Measurements from ENCODE around the gene NR2E3. TPM values are rescaled to one million over a fixed set of nuclear protein-coding genes. Genes with fewer than 3 reads are reported as not detected.
"Not testable (repeated sequence)": the region's sequence is repeated elsewhere in the genome, so short reads cannot be mapped to it uniquely, and the experiment has no call there.

NR2E3 gene
- total RNA-seq, 1 donor from 2014 or later = not detected

GRCh38 chr15:71826196-71826595, 15.8 kb downstream of the NR2E3 start:
- Histone ChIP-seq H3K36me3 (peaks cover 90% of the 10 kb centered on the region), H3K9me3 (replicated peaks) (peaks cover 27% of the 10 kb centered on the region), H3K4me3 (no peak overlapping the region), H3K27ac (replicated peaks) (no peak overlapping the region), H3K4me1 (peaks cover 5% of the 10 kb centered on the region), H3K27me3 (ENCODE audit: low read depth) (no peaks in the 10 kb centered on the region)
- intact Hi-C loops (cut with micrococcal nuclease) = no loop called here
- TF ChIP-seq CTCF (IDR thresholded peaks at IDR 0.05; ENCODE audit: borderline replicate concordance) = no peak
- no peak for DNase-seq

- Histone ChIP-seq H3K36me3 (peaks cover 44% of the 10 kb centered on the region), H3K9me3 (replicated peaks) (no peaks in the 10 kb centered on the region), H3K27me3 (ENCODE audit: low read depth) (no peaks in the 10 kb centered on the region), H3K4me1 (peaks cover 11% of the 10 kb centered on the region), H3K4me3 (no peak overlapping the region), H3K27ac (replicated peaks) (no peak overlapping the region)
- DNase-seq = no peak
- no peak for TF ChIP-seq CTCF (IDR thresholded peaks at IDR 0.05; ENCODE audit: borderline replicate concordance)
- intact Hi-C loops (cut with micrococcal nuclease) = no loop called here
These were observed 20.6 kb downstream of the NR2E3 start for GRCh38 chr15:71830981-71831380.

GRCh38 chr15:71841563-71841962, 31.2 kb downstream of the NR2E3 start:
- peaks cover 54% of the 10 kb centered on the region for H3K36me3 ChIP-seq

GRCh38 chr15:71844916-71845315, 34.6 kb downstream of the NR2E3 start:
- Histone ChIP-seq H3K36me3 (peaks cover 87% of the 10 kb centered on the region), H3K27ac (replicated peaks) (no peak overlapping the region), H3K4me1 (peaks cover 10% of the 10 kb centered on the region), H3K9me3 (replicated peaks) (no peaks in the 10 kb centered on the region), H3K27me3 (ENCODE audit: low read depth) (no peaks in the 10 kb centered on the region), H3K4me3 (no peak overlapping the region)
- no peak for DNase-seq
- intact Hi-C loops (cut with micrococcal nuclease) = no loop called here
- no peak for TF ChIP-seq CTCF (IDR thresholded peaks at IDR 0.05; ENCODE audit: borderline replicate concordance)

More at GRCh38 chr15:71841563-71841962, 31.2 kb downstream of the NR2E3 start:
- no peak overlapping the region for H3K4me3 ChIP-seq
- DNase-seq = no peak
- H3K4me1 ChIP-seq = peaks cover 16% of the 10 kb centered on the region
- H3K27me3 ChIP-seq (ENCODE audit: low read depth) = no peaks in the 10 kb centered on the region
- no peaks in the 10 kb centered on the region for H3K9me3 ChIP-seq (replicated peaks)
- intact Hi-C loops (cut with micrococcal nuclease) = no loop called here
- no peak overlapping the region for H3K27ac ChIP-seq (replicated peaks)
- TF ChIP-seq CTCF (IDR thresholded peaks at IDR 0.05; ENCODE audit: borderline replicate concordance) = no peak

GRCh38 chr15:71853543-71853942, 43.2 kb downstream of the NR2E3 start:
- no peak overlapping the region for H3K27ac ChIP-seq (replicated peaks)
- TF ChIP-seq CTCF (IDR thresholded peaks at IDR 0.05; ENCODE audit: borderline replicate concordance) = no peak
- no peaks in the 10 kb centered on the region for H3K27me3 ChIP-seq (ENCODE audit: low read depth)
- H3K9me3 ChIP-seq (replicated peaks) = no peaks in the 10 kb centered on the region
- DNase-seq = no peak
- no peak overlapping the region for H3K4me3 ChIP-seq
- peaks cover 76% of the 10 kb centered on the region for H3K36me3 ChIP-seq
- no peaks in the 10 kb centered on the region for H3K4me1 ChIP-seq
- intact Hi-C loops (cut with micrococcal nuclease) = no loop called here

GRCh38 chr15:71858232-71858631, 47.9 kb downstream of the NR2E3 start:
- intact Hi-C loops (cut with micrococcal nuclease); DNase-seq; H3K27me3 ChIP-seq (ENCODE audit: low read depth); H3K9me3 ChIP-seq (replicated peaks); H3K27ac ChIP-seq (replicated peaks); H3K4me1 ChIP-seq; H3K4me3 ChIP-seq: not testable (repeated sequence)
- peaks cover 47% of the 10 kb centered on the region for H3K36me3 ChIP-seq

All from left ventricle myocardium inferior (tissue), 1 donor.